Coronary artery (tissue), 2 donors: ENCODE measurements around the gene PLOD2.
A peak's percentile ranks its signal among the peaks of the same experiment; 100 is the strongest.

Experiments used
- DNase-seq: peaks from one replicate; pipeline ENCODE4 v3.0.0-alpha.2; 2017; ENCODE audit warnings: low spot score
- H3K27ac ChIP-seq, 2 donors: fragments of 200-600 bp; sonication (generic); one replicate each; pipeline ENCODE4 v1.5.1; 2016 to 2019
- H3K4me3 ChIP-seq: fragments of 200-600 bp; sonication (generic); 2 replicates; pipeline ENCODE4 v1.5.1; 2016; ENCODE audit warnings: mild to moderate bottlenecking, moderate library complexity
- CTCF ChIP-seq: fragments of 200-600 bp; sonication (generic); IDR thresholded peaks from one replicate; pipeline ENCODE4 v1.5.1; 2019; ENCODE audit warnings: antibody characterized with exemption

Gene PLOD2

GRCh38 chr3:146145642-146146041 lies 15.3 kb downstream of the PLOD2 start:
- Histone ChIP-seq H3K4me3 (no peak overlapping the region), H3K27ac (no peak overlapping the region)
- TF ChIP-seq CTCF, result no peak
- no peak for DNase-seq

- TF ChIP-seq CTCF, result no peak
- DNase-seq, result no peak
- Histone ChIP-seq H3K27ac (peak overlapping the region in 1 of 2 donors; percentile 62), H3K4me3 (peak overlapping the region; percentile 31)
Observed at GRCh38 chr3:146142757-146143156, 18.2 kb downstream of the PLOD2 start.

- H3K4me3 ChIP-seq, result peak overlapping the region; percentile 17
- peak overlapping the region in 1 of 2 donors; percentile 46 for H3K27ac ChIP-seq
- TF ChIP-seq CTCF, result no peak
- DNase-seq, result no peak
Observed at GRCh38 chr3:146139586-146140110, 21.3 kb downstream of the PLOD2 start.

GRCh38 chr3:146138902-146139301 lies 22.1 kb downstream of the PLOD2 start:
- peak overlapping the region in 1 of 2 donors; percentile 46 for H3K27ac ChIP-seq
- DNase-seq, result no peak
- H3K4me3 ChIP-seq, result no peak overlapping the region
- no peak for TF ChIP-seq CTCF

- no peak for DNase-seq
- no peak for TF ChIP-seq CTCF
- Histone ChIP-seq H3K4me3 (no peak overlapping the region), H3K27ac (no peak overlapping the region)
Observed at GRCh38 chr3:146136647-146137046, 24.3 kb downstream of the PLOD2 start.

GRCh38 chr3:146134348-146135117 lies 26.5 kb downstream of the PLOD2 start:
- DNase-seq, result no peak
- no peak for TF ChIP-seq CTCF
- H3K4me3 ChIP-seq, result no peak overlapping the region
- H3K27ac ChIP-seq, result no peak overlapping the region

- no peak for TF ChIP-seq CTCF
- DNase-seq, result no peak
- Histone ChIP-seq H3K4me3 (no peak overlapping the region), H3K27ac (peak overlapping the region in 1 of 2 donors; percentile 18)
Observed at GRCh38 chr3:146133441-146133840, 27.5 kb downstream of the PLOD2 start.
